LNCAP (cell line): ENCODE measurements around the gene ARSG.

Experiments used
- CTCF ChIP-seq: fragments of 450-650 bp; IDR thresholded peaks from 2 replicates; pipeline ENCODE4 v1.5.1; 2017; ENCODE audit warnings: mild to moderate bottlenecking

The ARSG gene

GRCh38 chr17:68379692-68380677, 88.7 kb downstream of the ARSG start:
- TF ChIP-seq CTCF = no peak

- no peak for TF ChIP-seq CTCF
Measured at GRCh38 chr17:68381076-68381900, 90.0 kb downstream of the ARSG start.

GRCh38 chr17:68382582-68383085, 91.3 kb downstream of the ARSG start:
- TF ChIP-seq CTCF = no peak

- no peak for TF ChIP-seq CTCF
Measured at GRCh38 chr17:68383120-68383442, 91.8 kb downstream of the ARSG start.

GRCh38 chr17:68383443-68384321, 92.4 kb downstream of the ARSG start:
- no peak for TF ChIP-seq CTCF

DNA sequence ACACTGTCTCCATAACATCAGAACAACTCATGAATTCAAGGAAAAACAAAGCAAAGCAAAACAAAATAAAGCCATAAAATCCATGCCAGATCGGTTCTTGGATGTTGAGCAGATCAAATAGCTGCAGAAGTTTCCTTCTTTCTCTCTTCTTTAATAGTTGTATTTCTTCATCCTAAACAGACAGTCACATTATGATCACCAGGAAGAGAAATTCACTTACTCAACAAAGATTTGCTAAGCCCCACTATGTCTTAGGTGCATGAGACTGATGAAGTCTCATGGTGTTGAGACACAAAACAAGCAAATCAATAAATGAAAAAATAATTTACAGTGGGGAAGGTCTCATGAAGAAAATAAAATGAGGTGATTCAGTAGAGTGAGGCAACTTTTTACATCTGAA, 93.2 kb downstream of the ARSG start:
- TF ChIP-seq CTCF = no peak

DNA sequence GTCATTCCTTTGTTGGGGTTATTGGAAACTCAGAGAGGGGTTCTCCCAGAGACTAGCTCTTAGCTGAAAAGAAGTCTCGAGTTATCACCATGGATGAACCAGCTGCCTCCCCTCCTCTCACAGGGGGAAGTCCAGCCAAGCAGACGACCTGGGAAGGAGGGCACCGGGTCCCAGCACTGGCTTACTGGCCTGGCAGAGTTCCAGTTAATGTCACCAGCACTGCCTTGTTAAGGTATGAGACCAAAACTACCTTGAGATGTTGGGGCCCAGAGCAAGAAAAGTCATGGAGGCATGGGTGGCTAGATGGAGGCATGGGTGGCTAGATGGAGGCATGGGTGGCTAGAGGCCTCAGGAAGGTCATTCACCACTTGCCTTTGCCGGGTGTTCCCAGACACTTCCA, 93.6 kb downstream of the ARSG start:
- no peak for TF ChIP-seq CTCF
